Body of pancreas (tissue), 4 donors: ENCODE data around the gene CGAS.

ENCODE experiments used
- POLR2A ChIP-seq, 3 donors: fragments of 450-650 bp; IDR thresholded peaks; one replicate each; pipeline ENCODE4 v1.6.1; 2016; ENCODE audit warnings: antibody characterized with exemption in 3 of 3, mild to moderate bottlenecking in 2 of 3
- TF ChIP-seq, protein P1 (sequence below), 7 experiments: fragments of 450-650 bp in 4 of 7; fragments of 200-600 bp in 3 of 7; sonication (generic) in 3 of 7; IDR thresholded peaks; one replicate each; pipeline ENCODE4 v1.5.1; 2016 to 2019; ENCODE audit warnings: antibody characterized with exemption in 7 of 7

GRCh38 chr6:73388800-73389512, 63.1 kb downstream of the CGAS start:
- TF ChIP-seq, protein P1, sequence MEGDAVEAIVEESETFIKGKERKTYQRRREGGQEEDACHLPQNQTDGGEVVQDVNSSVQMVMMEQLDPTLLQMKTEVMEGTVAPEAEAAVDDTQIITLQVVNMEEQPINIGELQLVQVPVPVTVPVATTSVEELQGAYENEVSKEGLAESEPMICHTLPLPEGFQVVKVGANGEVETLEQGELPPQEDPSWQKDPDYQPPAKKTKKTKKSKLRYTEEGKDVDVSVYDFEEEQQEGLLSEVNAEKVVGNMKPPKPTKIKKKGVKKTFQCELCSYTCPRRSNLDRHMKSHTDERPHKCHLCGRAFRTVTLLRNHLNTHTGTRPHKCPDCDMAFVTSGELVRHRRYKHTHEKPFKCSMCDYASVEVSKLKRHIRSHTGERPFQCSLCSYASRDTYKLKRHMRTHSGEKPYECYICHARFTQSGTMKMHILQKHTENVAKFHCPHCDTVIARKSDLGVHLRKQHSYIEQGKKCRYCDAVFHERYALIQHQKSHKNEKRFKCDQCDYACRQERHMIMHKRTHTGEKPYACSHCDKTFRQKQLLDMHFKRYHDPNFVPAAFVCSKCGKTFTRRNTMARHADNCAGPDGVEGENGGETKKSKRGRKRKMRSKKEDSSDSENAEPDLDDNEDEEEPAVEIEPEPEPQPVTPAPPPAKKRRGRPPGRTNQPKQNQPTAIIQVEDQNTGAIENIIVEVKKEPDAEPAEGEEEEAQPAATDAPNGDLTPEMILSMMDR (IDR thresholded peaks at IDR 0.05) = peak in 6 of 7 experiments; percentile 26 to 55 (median 48)
- TF ChIP-seq POLR2A (IDR thresholded peaks at IDR 0.05) = peak; percentile 22 to 60 (median 44)
